SK-N-SH treated with all-trans-retinoic acid at 6 μM for 48 hours (cell line): Measurements from ENCODE around the gene ANKRD7.

Experiments
- ARNTL ChIP-seq: fragments of 450-650 bp; formaldehyde crosslinking; IDR thresholded peaks from 2 replicates; pipeline ENCODE4 v1.5.0; 2020; ENCODE audit warnings: low read depth, mild to moderate bottlenecking, moderate library complexity, borderline replicate concordance
- CREB5 ChIP-seq: fragments of 250-450 bp; sonication (Bioruptor Pico); IDR thresholded peaks from 2 replicates; pipeline ENCODE4 v1.5.1; 2020; ENCODE audit warnings: low read depth, mild to moderate bottlenecking, moderate library complexity
- ISL1 ChIP-seq: fragments of 250-450 bp; sonication (Bioruptor Pico); IDR thresholded peaks from 2 replicates; pipeline ENCODE4 v2.1.2; 2022; ENCODE audit warnings: mild to moderate bottlenecking, moderate library complexity
- OSR1 ChIP-seq: fragments of 250-450 bp; sonication (Bioruptor Pico); IDR thresholded peaks from 2 replicates; pipeline ENCODE4 v1.8.0; 2022; ENCODE audit warnings: moderate library complexity, mild to moderate bottlenecking, inconsistent platforms
- PATZ1 ChIP-seq: fragments of 250-450 bp; sonication (Bioruptor Pico); IDR thresholded peaks from 2 replicates; pipeline ENCODE4 v1.8.0; 2020; ENCODE audit warnings: mild to moderate bottlenecking, moderate library complexity, borderline replicate concordance
- RARB ChIP-seq: fragments of 250-450 bp; sonication (Bioruptor Pico); IDR thresholded peaks from 2 replicates; pipeline ENCODE4 v1.8.0; 2021; ENCODE audit warnings: mild to moderate bottlenecking, moderate library complexity
- TCF4 ChIP-seq: fragments of 250-450 bp; sonication (Bioruptor Pico); IDR thresholded peaks from 2 replicates; pipeline ENCODE4 v1.8.0; 2021; ENCODE audit warnings: mild to moderate bottlenecking, moderate library complexity, borderline replicate concordance
- TOX ChIP-seq: fragments of 250-450 bp; sonication (Bioruptor Pico); IDR thresholded peaks from 2 replicates; pipeline ENCODE4 v1.8.0; 2021; ENCODE audit warnings: mild to moderate bottlenecking, moderate library complexity, borderline replicate concordance
- ZFP3 ChIP-seq: fragments of 250-450 bp; sonication (Bioruptor Pico); IDR thresholded peaks from 2 replicates; pipeline ENCODE4 v1.5.0; 2020; ENCODE audit warnings: mild to moderate bottlenecking, moderate library complexity
- ZNF565 ChIP-seq: fragments of 450-650 bp; formaldehyde crosslinking; conservative IDR thresholded peaks from 2 replicates; pipeline ENCODE4 v1.5.0; 2020; ENCODE audit warnings: low read depth, mild to moderate bottlenecking, moderate library complexity
- ZNF8 ChIP-seq: fragments of 450-650 bp; formaldehyde crosslinking; IDR thresholded peaks from 2 replicates; pipeline ENCODE4 v1.5.0; 2020; ENCODE audit warnings: mild to moderate bottlenecking, moderate library complexity

DNA sequence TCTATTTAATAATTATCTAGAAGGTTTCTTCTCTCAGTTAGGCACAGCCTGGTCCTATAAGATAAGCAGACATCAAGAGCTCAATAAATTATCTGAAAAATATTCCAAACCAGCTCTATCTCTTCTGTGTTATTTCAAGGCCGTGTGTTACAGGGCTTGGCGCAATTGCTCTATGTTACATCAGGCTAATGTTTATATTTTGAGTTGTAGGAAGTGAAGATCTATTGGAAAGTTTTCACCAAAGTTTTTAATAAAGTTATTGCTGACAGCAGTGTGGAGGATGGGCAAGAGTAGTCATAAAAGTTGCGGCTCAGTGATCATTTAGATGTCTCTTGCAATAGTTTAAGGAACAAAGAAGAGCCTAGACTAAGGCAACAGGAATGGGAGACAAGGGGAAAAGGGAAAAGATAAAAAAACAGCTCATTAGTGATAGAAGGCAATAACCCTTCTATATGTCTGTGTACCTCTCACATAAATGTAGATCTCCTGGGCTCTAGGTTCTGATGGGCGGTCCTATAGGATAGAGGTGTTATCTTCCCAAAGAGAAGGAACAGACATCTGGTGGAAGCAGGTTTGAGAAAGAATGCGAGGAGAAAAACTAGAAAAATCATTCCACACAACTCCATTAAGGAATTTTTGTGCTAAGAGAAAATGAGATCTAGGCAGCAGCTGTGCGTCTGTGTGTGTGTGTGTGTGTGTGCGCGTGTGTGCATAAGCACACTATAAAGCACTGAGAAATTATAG is 5.9 kb upstream of the ANKRD7 start:
- no peak for TF ChIP-seq TCF4 (CRISPR knock-in tag)
- TF ChIP-seq ARNTL (CRISPR knock-in tag), result no peak
- TF ChIP-seq CREB5 (CRISPR knock-in tag), result no peak
- TF ChIP-seq PATZ1 (CRISPR knock-in tag), result no peak
- no peak for TF ChIP-seq RARB (CRISPR knock-in tag)
- TF ChIP-seq OSR1 (CRISPR knock-in tag), result no peak
- TF ChIP-seq ZNF565 (CRISPR knock-in tag), result no peak
- TF ChIP-seq ISL1 (CRISPR knock-in tag), result no peak
- no peak for TF ChIP-seq TOX (CRISPR knock-in tag)
- no peak for TF ChIP-seq ZNF8 (CRISPR knock-in tag)
- TF ChIP-seq ZFP3, result no peak
